Measurements from ENCODE around the gene GGA3.
A peak's percentile ranks its signal among the peaks of the same experiment; 100 is the strongest.

Gene GGA3

GRCh38 chr17:75261336-75262111 lies at the start of gene GGA3, which contains the start of gene MRPS7:
TSS of gene GGA3 (minus strand) at chr17:75261606. CDS start at chr17:75261587, 19 bp downstream.
TSS of gene MRPS7 (plus strand) at chr17:75261879. CDS start at chr17:75261901, 22 bp downstream.
- Histone ChIP-seq H3K9me3 (ENCODE audit: severe bottlenecking) (no peaks in the 10 kb centered on the region), H3K4me3 (ENCODE audit: low read depth, low read length) (peak within 1 kb of the TSS; percentile 67), H3K27me3 (ENCODE audit: insufficient read depth, low read depth, severe bottlenecking) (no peaks in the 10 kb centered on the region), H3K36me3 (peaks cover 52% of the 10 kb centered on the region), H3K27ac (peak within 1 kb of the TSS; percentile 100)
- DNase-seq = peak; percentile 98
- no peak for TF ChIP-seq CTCF (IDR thresholded peaks at IDR 0.05; ENCODE audit: low read depth, low read length)

GRCh38 chr17:75308732-75309629 lies 47.6 kb upstream of the GGA3 start:
- no peak overlapping the region for H3K27ac ChIP-seq
- no peak for TF ChIP-seq CTCF (IDR thresholded peaks at IDR 0.05; ENCODE audit: low read depth, low read length)
- H3K36me3 ChIP-seq = no peaks in the 10 kb centered on the region
- H3K27me3 ChIP-seq (ENCODE audit: insufficient read depth, low read depth, severe bottlenecking) = no peaks in the 10 kb centered on the region
- H3K4me3 ChIP-seq (ENCODE audit: low read depth, low read length) = no peak overlapping the region
- no peaks in the 10 kb centered on the region for H3K9me3 ChIP-seq (ENCODE audit: severe bottlenecking)
- no peak for DNase-seq

- no peak for TF ChIP-seq CTCF (IDR thresholded peaks at IDR 0.05; ENCODE audit: low read depth, low read length)
- Histone ChIP-seq H3K27me3 (ENCODE audit: insufficient read depth, low read depth, severe bottlenecking) (no peaks in the 10 kb centered on the region), H3K9me3 (ENCODE audit: severe bottlenecking) (no peaks in the 10 kb centered on the region), H3K4me3 (ENCODE audit: low read depth, low read length) (no peak overlapping the region), H3K36me3 (no peaks in the 10 kb centered on the region), H3K27ac (peak overlapping the region; percentile 22; the same call in 1 of the 2 replicates)
- DNase-seq = peak; percentile 62
Observed at GRCh38 chr17:75307957-75308731, 46.7 kb upstream of the GGA3 start.

GRCh38 chr17:75301502-75302206 lies 40.2 kb upstream of the GGA3 start:
- no peak for TF ChIP-seq CTCF (IDR thresholded peaks at IDR 0.05; ENCODE audit: low read depth, low read length)
- Histone ChIP-seq H3K27ac (no peak overlapping the region), H3K4me3 (ENCODE audit: low read depth, low read length) (no peak overlapping the region), H3K27me3 (ENCODE audit: insufficient read depth, low read depth, severe bottlenecking) (no peaks in the 10 kb centered on the region), H3K36me3 (no peaks in the 10 kb centered on the region), H3K9me3 (ENCODE audit: severe bottlenecking) (peaks cover 3% of the 10 kb centered on the region)
- DNase-seq = no peak

- Histone ChIP-seq H3K27me3 (ENCODE audit: insufficient read depth, low read depth, severe bottlenecking) (no peaks in the 10 kb centered on the region), H3K36me3 (no peaks in the 10 kb centered on the region), H3K9me3 (ENCODE audit: severe bottlenecking) (peaks cover 3% of the 10 kb centered on the region), H3K27ac (no peak overlapping the region), H3K4me3 (ENCODE audit: low read depth, low read length) (no peak overlapping the region)
- no peak for TF ChIP-seq CTCF (IDR thresholded peaks at IDR 0.05; ENCODE audit: low read depth, low read length)
- DNase-seq = no peak
Observed at GRCh38 chr17:75301049-75301448, 39.6 kb upstream of the GGA3 start.

Measured in WERI-Rb-1 (cell line).